Osteocyte (in vitro differentiated cells): ENCODE results near the gene PTPRM. TPM values are rescaled to one million over a fixed set of nuclear protein-coding genes. Genes with fewer than 3 reads are reported as not detected.

Experiments used
- DNase-seq: peaks from one replicate; pipeline ENCODE4 v3.0.0; 2021; ENCODE audit warnings: mixed read lengths; ENCODE audit not compliant: unreplicated experiment; ENCODE audit errors: extremely low spot score
- H3K27ac Mint-ChIP-seq: one replicate; pipeline ENCODE4 v1.8.0; 2021; ENCODE audit warnings: mild to moderate bottlenecking, mixed read lengths; ENCODE audit not compliant: unreplicated experiment
- H3K27me3 Mint-ChIP-seq: one replicate; pipeline ENCODE4 v1.8.0; 2021; ENCODE audit warnings: mixed read lengths; ENCODE audit not compliant: unreplicated experiment
- H3K36me3 Mint-ChIP-seq: one replicate; pipeline ENCODE4 v1.8.0; 2021; ENCODE audit warnings: mixed read lengths; ENCODE audit not compliant: unreplicated experiment
- H3K4me1 Mint-ChIP-seq: one replicate; pipeline ENCODE4 v1.8.0; 2021; ENCODE audit warnings: mixed read lengths; ENCODE audit not compliant: unreplicated experiment
- H3K4me3 Mint-ChIP-seq: one replicate; pipeline ENCODE4 v1.8.0; 2021; ENCODE audit warnings: mild to moderate bottlenecking, moderate library complexity, mixed read lengths; ENCODE audit not compliant: unreplicated experiment
- H3K9me3 Mint-ChIP-seq: one replicate; pipeline ENCODE4 v1.8.0; 2021; ENCODE audit warnings: mixed read lengths; ENCODE audit not compliant: unreplicated experiment
- CTCF ChIP-seq: fragments of 200-600 bp; sonication (generic); IDR thresholded peaks from 2 replicates; pipeline ENCODE4 v1.5.0; 2021; ENCODE audit warnings: antibody characterized with exemption, mild to moderate bottlenecking, moderate library complexity
- total RNA-seq: library from RNA; stranded (reverse); gene quantifications from 2 replicates; pipeline ENCODE4 v1.2.1, GENCODE V29; 2021

PTPRM gene
- total RNA-seq, 1 donor from 2014 or later, result 105 TPM

DNA sequence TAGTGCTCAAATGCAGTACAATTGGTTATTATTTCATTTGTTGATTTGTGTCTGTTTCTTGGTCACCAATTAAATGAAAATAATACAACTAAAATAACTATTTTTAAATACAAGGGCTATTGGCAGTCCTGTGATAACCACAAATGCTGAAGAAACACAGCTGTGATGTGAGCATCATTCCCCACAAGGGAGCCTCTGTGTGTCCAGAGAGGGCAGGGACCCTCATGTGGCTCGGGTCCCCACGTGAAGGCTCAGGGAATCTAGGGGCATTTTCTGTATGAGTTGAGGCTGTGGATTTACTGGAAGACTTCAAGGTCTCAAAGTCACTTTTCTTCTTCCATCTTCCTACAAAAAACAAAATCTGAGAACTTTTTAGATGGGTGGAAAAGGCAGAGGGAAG lies 726.1 kb downstream of the PTPRM start:
- Mint-ChIP-seq H3K36me3 (peaks cover 6% of the 10 kb centered on the region), H3K9me3 (no peaks in the 10 kb centered on the region), H3K4me3 (no peak overlapping the region), H3K27me3 (no peaks in the 10 kb centered on the region), H3K27ac (no peak overlapping the region), H3K4me1 (no peaks in the 10 kb centered on the region)
- TF ChIP-seq CTCF, result no peak
- DNase-seq, result no peak

- H3K4me1 Mint-ChIP-seq, result no peaks in the 10 kb centered on the region
- peaks cover 6% of the 10 kb centered on the region for H3K36me3 Mint-ChIP-seq
- TF ChIP-seq CTCF, result no peak
- no peak overlapping the region for H3K27ac Mint-ChIP-seq
- no peaks in the 10 kb centered on the region for H3K27me3 Mint-ChIP-seq
- no peak overlapping the region for H3K4me3 Mint-ChIP-seq
- DNase-seq, result no peak
- no peaks in the 10 kb centered on the region for H3K9me3 Mint-ChIP-seq
These were observed 729.9 kb downstream of the PTPRM start for GRCh38 chr18:8296886-8297616.

- Mint-ChIP-seq H3K4me3 (no peak overlapping the region), H3K27ac (no peak overlapping the region), H3K9me3 (no peaks in the 10 kb centered on the region), H3K27me3 (no peaks in the 10 kb centered on the region), H3K4me1 (no peaks in the 10 kb centered on the region), H3K36me3 (peaks cover 6% of the 10 kb centered on the region)
- no peak for TF ChIP-seq CTCF
- no peak for DNase-seq
These were observed 731.1 kb downstream of the PTPRM start for GRCh38 chr18:8298186-8298585.

GRCh38 chr18:8299054-8299980 lies 732.2 kb downstream of the PTPRM start:
- no peak for TF ChIP-seq CTCF
- H3K36me3 Mint-ChIP-seq, result peaks cover 6% of the 10 kb centered on the region
- no peak for DNase-seq
- H3K9me3 Mint-ChIP-seq, result no peaks in the 10 kb centered on the region
- H3K27ac Mint-ChIP-seq, result no peak overlapping the region
- H3K4me1 Mint-ChIP-seq, result no peaks in the 10 kb centered on the region
- no peak overlapping the region for H3K4me3 Mint-ChIP-seq
- H3K27me3 Mint-ChIP-seq, result no peaks in the 10 kb centered on the region
